HL-60 (cell line): ENCODE measurements around the gene EIF4G3.
A peak's percentile ranks its signal among the peaks of the same experiment; 100 is the strongest.
"Not testable (repeated sequence)": the region's sequence is repeated elsewhere in the genome, so short reads cannot be mapped to it uniquely, and the experiment has no call there.

Source experiments
- DNase-seq, 2 experiments: peaks; one replicate each; pipeline ENCODE4 v3.0.0-alpha.2; 2010 to 2020; ENCODE audit warnings: low read depth in 1 of 2, low spot score in 1 of 2
- H3K27ac ChIP-seq: fragments of 250-450 bp; sonication (Bioruptor Pico); replicated peaks from 2 replicates; pipeline ENCODE4 v1.5.1; 2020; ENCODE audit warnings: mild to moderate bottlenecking, moderate library complexity
- H3K27me3 ChIP-seq: fragments of 250-450 bp; sonication (Bioruptor Pico); 2 replicates; pipeline ENCODE4 v1.5.1; 2021; ENCODE audit warnings: mild to moderate bottlenecking, moderate library complexity; ENCODE audit not compliant: insufficient read depth, poor library complexity, severe bottlenecking
- H3K4me3 ChIP-seq: replicated peaks from 2 replicates; pipeline ENCODE4 v1.5.1; 2011; ENCODE audit warnings: mild to moderate bottlenecking, control low read depth, low read length; ENCODE audit not compliant: insufficient read depth
- CTCF ChIP-seq: IDR thresholded peaks from one replicate; pipeline ENCODE4 v1.5.1; 2011; ENCODE audit warnings: low read length, control low read depth, inconsistent platforms; ENCODE audit not compliant: insufficient read depth
- GABPA ChIP-seq: IDR thresholded peaks from 2 replicates; pipeline ENCODE4 v1.6.1; 2012; ENCODE audit warnings: low read depth
- POLR2AphosphoS5 ChIP-seq: IDR thresholded peaks from 2 replicates; pipeline ENCODE4 v1.6.1; 2012; ENCODE audit warnings: low read depth
- REST ChIP-seq: IDR thresholded peaks from 2 replicates; pipeline ENCODE4 v1.6.1; 2012; ENCODE audit warnings: low read depth; ENCODE audit not compliant: insufficient replicate concordance
- SPI1 ChIP-seq: IDR thresholded peaks from 2 replicates; pipeline ENCODE4 v1.6.1; 2012; ENCODE audit warnings: low read depth, mild to moderate bottlenecking, borderline replicate concordance

EIF4G3 gene

GRCh38 chr1:21219674-21220073 is 43.0 kb upstream of the EIF4G3 start:
- no peak for DNase-seq
- no peak overlapping the region for H3K27ac ChIP-seq
- no peaks in the 10 kb centered on the region for H3K27me3 ChIP-seq
- TF ChIP-seq GABPA (no peak), REST (no peak), CTCF (no peak), POLR2AphosphoS5 (no peak), SPI1 (no peak)
- H3K4me3 ChIP-seq: no peak overlapping the region

- peak in 1 of 2 experiments; percentile 60 for DNase-seq
- no peak overlapping the region for H3K27ac ChIP-seq
Observed at GRCh38 chr1:21217812-21218596, 41.3 kb upstream of the EIF4G3 start.

GRCh38 chr1:21216835-21217811 is 40.4 kb upstream of the EIF4G3 start:
- peak in 1 of 2 experiments; percentile 64 for DNase-seq
- TF ChIP-seq CTCF (peak; percentile 69), POLR2AphosphoS5 (no peak), GABPA (no peak)
- Histone ChIP-seq H3K4me3 (no peak overlapping the region), H3K27me3 (no peaks in the 10 kb centered on the region), H3K27ac (no peak overlapping the region)

More at GRCh38 chr1:21217812-21218596, 41.3 kb upstream of the EIF4G3 start:
- peak; percentile 11 for TF ChIP-seq CTCF
- TF ChIP-seq POLR2AphosphoS5: no peak
- Histone ChIP-seq H3K4me3 (no peak overlapping the region), H3K27me3 (no peaks in the 10 kb centered on the region)

- no peak for TF ChIP-seq GABPA
- TF ChIP-seq REST: no peak
- no peak for TF ChIP-seq SPI1
- TF ChIP-seq CTCF: no peak
- TF ChIP-seq POLR2AphosphoS5: no peak
- DNase-seq: no peak
- H3K27me3 ChIP-seq: no peaks in the 10 kb centered on the region
- H3K4me3 ChIP-seq: no peak overlapping the region
- no peak overlapping the region for H3K27ac ChIP-seq
Observed at GRCh38 chr1:21212126-21212525, 35.4 kb upstream of the EIF4G3 start.

- H3K27me3 ChIP-seq, DNase-seq, H3K27ac ChIP-seq, H3K4me3 ChIP-seq: not testable (repeated sequence)
Observed at GRCh38 chr1:21208137-21208700, 31.5 kb upstream of the EIF4G3 start.
